Measurements from ENCODE around the gene SLU7.

DNA sequence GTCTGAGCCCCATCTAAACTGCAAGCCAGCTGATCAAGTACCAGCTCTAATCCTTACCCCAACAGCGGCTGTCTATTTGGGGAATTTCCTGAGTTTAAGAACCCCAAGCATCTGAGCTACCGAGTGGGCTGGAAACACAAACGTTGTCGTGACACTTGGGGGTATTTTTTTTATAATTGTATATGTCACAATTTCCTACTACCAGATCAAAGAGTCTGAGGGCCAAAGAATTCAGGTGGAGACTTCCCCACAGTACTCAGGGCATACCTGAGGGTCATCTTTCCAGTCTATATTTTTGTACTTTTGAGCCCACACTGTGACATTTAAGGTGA, 45.6 kb upstream of the SLU7 start:
- no peak for TF ChIP-seq POLR2A (IDR thresholded peaks at IDR 0.05)
- TF ChIP-seq, protein P1, sequence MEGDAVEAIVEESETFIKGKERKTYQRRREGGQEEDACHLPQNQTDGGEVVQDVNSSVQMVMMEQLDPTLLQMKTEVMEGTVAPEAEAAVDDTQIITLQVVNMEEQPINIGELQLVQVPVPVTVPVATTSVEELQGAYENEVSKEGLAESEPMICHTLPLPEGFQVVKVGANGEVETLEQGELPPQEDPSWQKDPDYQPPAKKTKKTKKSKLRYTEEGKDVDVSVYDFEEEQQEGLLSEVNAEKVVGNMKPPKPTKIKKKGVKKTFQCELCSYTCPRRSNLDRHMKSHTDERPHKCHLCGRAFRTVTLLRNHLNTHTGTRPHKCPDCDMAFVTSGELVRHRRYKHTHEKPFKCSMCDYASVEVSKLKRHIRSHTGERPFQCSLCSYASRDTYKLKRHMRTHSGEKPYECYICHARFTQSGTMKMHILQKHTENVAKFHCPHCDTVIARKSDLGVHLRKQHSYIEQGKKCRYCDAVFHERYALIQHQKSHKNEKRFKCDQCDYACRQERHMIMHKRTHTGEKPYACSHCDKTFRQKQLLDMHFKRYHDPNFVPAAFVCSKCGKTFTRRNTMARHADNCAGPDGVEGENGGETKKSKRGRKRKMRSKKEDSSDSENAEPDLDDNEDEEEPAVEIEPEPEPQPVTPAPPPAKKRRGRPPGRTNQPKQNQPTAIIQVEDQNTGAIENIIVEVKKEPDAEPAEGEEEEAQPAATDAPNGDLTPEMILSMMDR (IDR thresholded peaks at IDR 0.05): no peak
- no peak for TF ChIP-seq EP300 (IDR thresholded peaks at IDR 0.05)

Data from suprapubic skin (tissue), 3 donors.